Measurements from ENCODE around the gene CDC42EP2.

- no peak for TF ChIP-seq CTCF (IDR thresholded peaks at IDR 0.05; ENCODE audit: extremely low read depth in 1 of 2, insufficient read depth in 1 of 2, low read depth in 1 of 2, low read length in 2 of 2)
- TF ChIP-seq POLR2A (IDR thresholded peaks at IDR 0.05; ENCODE audit: low read depth, low read length) = no peak
These were observed 17.5 kb upstream of the CDC42EP2 start for GRCh38 chr11:65297026-65297672.

Data from endothelial cell of umbilical vein (primary cell).